ENCODE measurements around the gene SLC5A3.

The SLC5A3 gene

GRCh38 chr21:34116569-34116968, 43.2 kb downstream of the SLC5A3 start:
- Histone ChIP-seq H3K27me3 (replicated peaks; ENCODE audit: control insufficient read depth, insufficient read depth, low read length) (no peaks in the 10 kb centered on the region), H3K4me3 (replicated peaks; ENCODE audit: low read depth, low read length) (no peak overlapping the region), H3K36me3 (ENCODE audit: control insufficient read depth, insufficient read depth, low read length) (no peaks in the 10 kb centered on the region; the same call in 1 of the 2 replicates)
- no peak for DNase-seq (ENCODE audit: extremely low read depth, insufficient read length)
- no peak for TF ChIP-seq CTCF (IDR thresholded peaks at IDR 0.05; ENCODE audit: insufficient read depth, low read length, poor library complexity, severe bottlenecking)

- H3K27me3 ChIP-seq (replicated peaks; ENCODE audit: control insufficient read depth, insufficient read depth, low read length), result no peaks in the 10 kb centered on the region
- H3K36me3 ChIP-seq (ENCODE audit: control insufficient read depth, insufficient read depth, low read length), result peaks cover 4% of the 10 kb centered on the region; the same call in 1 of the 2 replicates
- no peak overlapping the region for H3K4me3 ChIP-seq (replicated peaks; ENCODE audit: low read depth, low read length)
- no peak for DNase-seq (ENCODE audit: extremely low read depth, insufficient read length)
- no peak for TF ChIP-seq CTCF (IDR thresholded peaks at IDR 0.05; ENCODE audit: insufficient read depth, low read length, poor library complexity, severe bottlenecking)
These were observed 47.5 kb downstream of the SLC5A3 start for GRCh38 chr21:34120867-34121266.

GRCh38 chr21:34122047-34122446, 48.7 kb downstream of the SLC5A3 start:
- TF ChIP-seq CTCF (IDR thresholded peaks at IDR 0.05; ENCODE audit: insufficient read depth, low read length, poor library complexity, severe bottlenecking), result no peak
- no peak for DNase-seq (ENCODE audit: extremely low read depth, insufficient read length)

More at GRCh38 chr21:34122047-34122446, 48.7 kb downstream of the SLC5A3 start:
- H3K4me3 ChIP-seq (replicated peaks; ENCODE audit: low read depth, low read length), result no peak overlapping the region
- H3K27me3 ChIP-seq (replicated peaks; ENCODE audit: control insufficient read depth, insufficient read depth, low read length), result no peaks in the 10 kb centered on the region
- peaks cover 9% of the 10 kb centered on the region for H3K36me3 ChIP-seq (ENCODE audit: control insufficient read depth, insufficient read depth, low read length)
